Measurements from ENCODE around the gene JAKMIP3.

JAKMIP3 gene

GRCh38 chr10:132065491-132066105, at the start of gene JAKMIP3:
TSS of gene JAKMIP3 (plus strand) at chr10:132065946. CDS start at chr10:132104809, 38,863 bp downstream.
- DNase-seq (ENCODE audit: low read depth, low spot score) = peak; percentile 51

- DNase-seq (ENCODE audit: low read depth, low spot score) = no peak
These were observed 49.2 kb upstream of the JAKMIP3 start for GRCh38 chr10:132016514-132016913.

- no peak for DNase-seq (ENCODE audit: low read depth, low spot score)
These were observed 47.3 kb upstream of the JAKMIP3 start for GRCh38 chr10:132018446-132018845.

- DNase-seq (ENCODE audit: low read depth, low spot score) = no peak
These were observed 46.4 kb upstream of the JAKMIP3 start for GRCh38 chr10:132019366-132019765.

- no peak for DNase-seq (ENCODE audit: low read depth, low spot score)
These were observed 45.3 kb upstream of the JAKMIP3 start for GRCh38 chr10:132020456-132020855.

GRCh38 chr10:132021046-132021445, 44.7 kb upstream of the JAKMIP3 start:
- no peak for DNase-seq (ENCODE audit: low read depth, low spot score)

GRCh38 chr10:132021504-132022143, 44.1 kb upstream of the JAKMIP3 start:
- no peak for DNase-seq (ENCODE audit: low read depth, low spot score)

GRCh38 chr10:132022241-132022640, 43.5 kb upstream of the JAKMIP3 start:
- DNase-seq (ENCODE audit: low read depth, low spot score) = no peak

- DNase-seq (ENCODE audit: low read depth, low spot score) = peak; percentile 39
These were observed 42.5 kb upstream of the JAKMIP3 start for GRCh38 chr10:132023092-132023811.

- no peak for DNase-seq (ENCODE audit: low read depth, low spot score)
These were observed 38.2 kb upstream of the JAKMIP3 start for GRCh38 chr10:132027423-132027983.

GRCh38 chr10:132028706-132029105, 37.0 kb upstream of the JAKMIP3 start:
- no peak for DNase-seq (ENCODE audit: low read depth, low spot score)

GRCh38 chr10:132030898-132031463, 34.8 kb upstream of the JAKMIP3 start:
- no peak for DNase-seq (ENCODE audit: low read depth, low spot score)

- no peak for DNase-seq (ENCODE audit: low read depth, low spot score)
These were observed 32.1 kb upstream of the JAKMIP3 start for GRCh38 chr10:132033632-132034031.

GRCh38 chr10:132035476-132035875, 30.3 kb upstream of the JAKMIP3 start:
- DNase-seq (ENCODE audit: low read depth, low spot score) = no peak

GRCh38 chr10:132036153-132036886, 29.4 kb upstream of the JAKMIP3 start:
- no peak for DNase-seq (ENCODE audit: low read depth, low spot score)

- DNase-seq (ENCODE audit: low read depth, low spot score) = no peak
These were observed 28.7 kb upstream of the JAKMIP3 start for GRCh38 chr10:132036887-132037675.

- DNase-seq (ENCODE audit: low read depth, low spot score) = no peak
These were observed 28.1 kb upstream of the JAKMIP3 start for GRCh38 chr10:132037676-132037975.

- DNase-seq (ENCODE audit: low read depth, low spot score) = no peak
These were observed 26.4 kb upstream of the JAKMIP3 start for GRCh38 chr10:132039371-132039770.

GRCh38 chr10:132040046-132040445, 25.7 kb upstream of the JAKMIP3 start:
- no peak for DNase-seq (ENCODE audit: low read depth, low spot score)

GRCh38 chr10:132041340-132041739, 24.4 kb upstream of the JAKMIP3 start:
- no peak for DNase-seq (ENCODE audit: low read depth, low spot score)
